KBM-7 (cell line): ENCODE results near the gene STK25.
"Not testable (repeated sequence)": the region's sequence is repeated elsewhere in the genome, so short reads cannot be mapped to it uniquely, and the experiment has no call there.

Experiments
- DNase-seq: peaks from one replicate; pipeline ENCODE4 v3.0.0-alpha.2; 2015
- in situ Hi-C: fragments of 300-500 bp; cut with MboI; formaldehyde crosslinking; loops from 2 replicates; pipeline ENCODE4 v1.14.3; 2020; ENCODE audit warnings: low sequenced_read_pairs, low pct_unique_long_range_greater_than_20kb, mixed read lengths

The STK25 gene

DNA sequence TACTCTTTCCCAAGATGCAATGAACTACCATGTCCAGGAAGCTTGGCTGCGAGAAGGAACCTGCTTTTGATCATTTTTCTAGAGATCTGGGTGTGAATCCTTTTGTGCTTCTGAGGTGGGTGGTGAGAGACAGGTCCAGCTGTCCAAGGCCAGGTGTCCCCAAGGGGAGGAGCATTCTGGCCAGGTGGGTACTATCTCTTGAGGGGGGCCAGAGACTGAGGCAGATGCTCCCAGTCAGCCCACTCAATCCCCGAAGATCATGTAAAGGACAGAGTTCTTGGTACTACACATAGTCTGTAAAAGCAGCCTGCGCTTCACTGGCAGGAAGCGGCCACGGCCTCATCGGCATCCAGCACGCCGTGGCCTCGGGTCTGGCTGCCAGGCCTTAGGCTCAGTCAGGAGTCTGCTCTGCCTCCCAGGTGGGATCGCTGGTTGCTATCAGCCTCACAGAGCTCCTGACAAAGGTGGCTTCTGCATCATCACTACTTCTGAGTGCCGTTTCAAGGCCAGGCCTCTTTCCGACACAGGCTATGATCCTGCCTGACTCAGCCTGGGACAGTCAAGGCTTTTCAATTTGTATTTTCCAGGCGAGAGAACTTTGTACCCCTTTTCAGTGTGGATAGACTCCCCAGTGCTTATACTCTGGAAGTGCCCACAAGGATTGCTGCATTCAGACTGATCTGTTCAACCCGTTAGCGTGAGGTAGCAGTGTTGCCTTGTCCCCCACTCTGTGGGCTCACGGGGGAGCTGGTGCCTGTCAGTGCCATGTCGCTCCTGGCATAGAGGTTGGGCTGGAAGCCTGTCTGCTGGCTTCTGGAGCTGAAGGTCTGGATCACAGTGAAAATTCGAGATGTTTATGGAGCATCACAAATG lies 29.1 kb downstream of the STK25 start:
- DNase-seq: no peak
- in situ Hi-C loops: no loop called here

- no peak for DNase-seq
- in situ Hi-C loops: no loop called here
These were observed 30.2 kb downstream of the STK25 start for GRCh38 chr2:241478166-241478565.

GRCh38 chr2:241475267-241475666 lies 33.1 kb downstream of the STK25 start:
- in situ Hi-C loops: no loop called here
- no peak for DNase-seq

DNA sequence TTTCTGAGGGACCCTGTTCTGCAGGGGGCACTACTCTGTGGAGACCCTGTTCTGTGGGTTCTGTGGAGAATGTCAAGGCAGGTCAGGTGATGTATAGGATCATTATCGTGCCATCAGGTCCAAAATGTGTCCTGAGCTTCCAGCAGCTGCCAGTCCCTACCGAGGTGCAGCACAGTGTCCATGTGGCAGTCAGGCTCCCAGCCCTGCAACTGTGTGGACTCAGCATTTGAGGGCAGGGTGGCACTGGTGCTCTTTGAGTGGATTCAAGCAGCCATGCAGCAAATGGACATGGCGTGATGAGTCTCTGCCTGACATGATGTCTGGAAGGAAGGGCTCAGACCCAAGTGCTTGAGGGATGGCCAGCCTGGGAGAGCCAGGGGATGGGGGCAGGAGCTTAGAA lies 35.0 kb downstream of the STK25 start:
- DNase-seq: no peak
- in situ Hi-C loops: no loop called here

DNA sequence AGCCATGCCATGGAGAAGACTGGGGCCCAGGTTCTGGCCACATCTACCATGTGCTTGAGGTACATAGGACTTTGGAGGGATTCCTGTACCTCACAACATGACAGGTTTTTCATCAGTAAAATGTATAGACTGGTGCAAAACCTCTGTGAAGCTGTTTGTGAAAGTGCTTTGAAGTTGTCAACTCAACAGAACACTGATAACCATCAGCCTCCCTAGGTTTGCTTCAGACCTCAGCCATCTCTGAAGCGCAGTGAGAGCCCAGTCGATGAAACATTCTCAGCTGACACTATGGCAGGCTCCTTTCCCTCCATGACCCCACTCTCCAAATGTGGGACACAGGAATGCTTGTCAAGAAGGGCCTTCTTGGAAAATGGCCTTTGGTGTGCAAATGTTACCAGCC lies 38.6 kb downstream of the STK25 start:
- in situ Hi-C loops: no loop called here
- no peak for DNase-seq

DNA sequence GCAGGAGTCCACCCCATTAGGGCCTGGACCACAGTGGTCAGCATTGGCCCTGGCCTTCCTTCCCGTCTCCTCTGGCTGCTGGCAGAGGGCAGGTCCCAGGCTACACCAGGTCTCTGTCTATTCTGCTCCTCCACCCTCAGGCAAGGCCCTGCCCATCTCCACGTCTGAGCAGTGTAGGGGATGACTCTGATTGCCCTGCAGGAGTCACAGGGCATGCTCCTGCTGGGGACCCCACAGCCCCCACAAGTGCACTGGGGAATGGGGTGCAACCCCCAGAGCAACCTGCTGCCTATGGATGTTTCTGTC lies 40.0 kb downstream of the STK25 start:
- no peak for DNase-seq
- in situ Hi-C loops: no loop called here

- DNase-seq: no peak
- in situ Hi-C loops: no loop called here
These were observed 40.5 kb downstream of the STK25 start for GRCh38 chr2:241467777-241468475.

DNA sequence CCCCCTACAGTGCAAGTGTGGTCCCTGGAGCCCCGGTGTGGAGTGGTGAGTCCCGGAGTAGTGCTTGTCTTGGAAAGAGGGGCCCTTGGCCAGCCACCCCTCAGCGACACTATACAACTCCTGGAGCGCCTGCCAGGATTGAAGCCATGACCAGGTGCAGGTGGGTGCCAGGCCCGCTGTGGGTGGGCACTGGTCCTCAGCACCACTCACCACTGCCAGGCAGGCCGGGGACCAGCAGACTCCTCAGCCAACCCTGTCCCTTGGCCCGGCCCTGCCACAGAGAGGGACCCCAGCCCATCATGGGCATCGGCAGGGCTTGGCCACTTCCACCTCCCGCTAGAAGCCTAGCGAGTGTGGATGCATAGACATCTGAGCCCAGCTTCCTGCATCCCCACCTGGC lies 42.2 kb downstream of the STK25 start:
- no peak for DNase-seq
- in situ Hi-C loops: no loop called here

- DNase-seq: no peak
- in situ Hi-C loops: no loop called here
These were observed 42.8 kb downstream of the STK25 start for GRCh38 chr2:241465543-241465942.

DNA sequence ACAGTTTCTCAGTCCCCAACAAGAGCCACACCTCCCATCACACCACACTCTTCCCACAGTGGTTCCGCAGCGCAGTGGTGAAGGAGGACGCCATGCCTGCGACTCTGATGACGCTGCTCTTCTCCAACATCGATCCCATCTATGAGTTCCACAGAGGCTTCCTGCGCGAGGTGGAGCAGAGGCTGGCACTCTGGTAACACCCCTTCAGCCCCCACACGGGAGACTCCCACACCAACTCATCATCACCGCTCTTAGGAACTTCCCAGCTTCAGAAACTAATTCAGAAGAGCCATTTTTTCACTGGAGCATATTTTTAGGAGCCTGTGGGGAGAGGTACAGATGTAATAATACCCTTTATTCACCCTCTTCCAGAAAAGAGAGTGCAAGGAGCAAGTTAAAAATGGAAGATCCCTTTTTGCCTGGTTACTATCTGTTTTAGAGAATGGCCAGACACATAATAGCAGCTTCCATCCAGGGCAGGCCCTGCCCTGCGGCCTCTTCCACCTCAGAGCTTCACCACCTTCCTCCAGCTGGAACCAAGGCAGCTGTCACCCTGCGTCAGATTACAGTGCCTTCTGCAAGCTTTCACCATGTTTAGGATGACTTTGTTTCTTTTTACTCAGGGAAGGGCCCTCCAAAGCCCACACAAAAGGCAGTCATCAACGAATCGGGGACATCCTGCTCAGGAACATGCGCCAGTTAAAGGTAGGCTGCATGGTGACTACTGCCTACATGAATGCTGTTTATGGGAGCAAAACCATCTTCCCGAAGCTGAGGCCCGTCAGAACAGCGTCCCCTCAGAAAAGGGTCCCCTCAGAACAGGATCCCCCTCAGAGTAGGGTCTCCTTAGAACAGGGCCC lies 44.9 kb downstream of the STK25 start:
- DNase-seq: no peak
- in situ Hi-C loops: no loop called here

GRCh38 chr2:241461693-241462677 lies 46.4 kb downstream of the STK25 start:
- DNase-seq: no peak

GRCh38 chr2:241460631-241461030 lies 47.8 kb downstream of the STK25 start:
- no peak for DNase-seq
- in situ Hi-C loops: no loop called here

More at GRCh38 chr2:241461693-241462677, 46.4 kb downstream of the STK25 start:
- in situ Hi-C loops: no loop called here

GRCh38 chr2:241459520-241459919 lies 48.9 kb downstream of the STK25 start:
- in situ Hi-C loops: no loop called here
- DNase-seq: no peak

- DNase-seq: no peak
- in situ Hi-C loops: no loop called here
These were observed 49.7 kb downstream of the STK25 start for GRCh38 chr2:241458687-241459086.

DNA sequence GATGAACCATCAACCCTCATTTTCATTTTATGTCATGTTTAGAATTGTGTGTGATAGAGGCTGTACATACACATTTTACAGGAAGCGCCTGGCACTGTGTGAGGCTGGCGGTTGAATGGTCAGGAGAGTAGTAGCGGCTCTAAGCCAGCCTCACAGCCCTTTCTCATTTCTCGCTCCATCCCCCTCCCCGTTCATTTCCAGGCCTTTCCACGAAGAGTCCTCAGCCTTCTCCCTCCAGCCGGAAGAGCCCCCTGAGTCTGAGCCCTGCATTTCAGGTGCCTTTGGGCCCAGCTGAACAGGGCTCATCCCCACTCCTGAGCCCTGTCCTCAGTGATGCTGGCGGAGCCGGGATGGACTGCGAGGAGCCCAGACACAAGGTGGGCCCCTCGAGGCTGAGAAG lies 51.8 kb downstream of the STK25 start:
- in situ Hi-C loops: no loop called here
- no peak for DNase-seq

- DNase-seq: no peak
- in situ Hi-C loops: no loop called here
These were observed 53.4 kb downstream of the STK25 start for GRCh38 chr2:241454837-241455485.

- in situ Hi-C loops, DNase-seq: not testable (repeated sequence)
These were observed 54.5 kb downstream of the STK25 start for GRCh38 chr2:241453919-241454318.

- in situ Hi-C loops: no loop called here
- no peak for DNase-seq
These were observed 56.4 kb downstream of the STK25 start for GRCh38 chr2:241451840-241452506.
